Neural progenitor cell (in vitro differentiated cells): ENCODE data around the gene AMOTL2. TPM values are rescaled to one million over a fixed set of nuclear protein-coding genes. Genes with fewer than 3 reads are reported as not detected.

Experiments
- DNase-seq: peaks from one replicate; pipeline ENCODE4 v3.0.0-alpha.2; 2016; ENCODE audit warnings: low spot score
- H2AFZ ChIP-seq: fragments of 200-600 bp; sonication (generic); replicated peaks from 2 replicates; pipeline ENCODE4 v1.6.1; 2016; ENCODE audit warnings: antibody characterized with exemption
- H3F3A ChIP-seq: fragments of 200-600 bp; sonication (generic); 2 replicates; pipeline ENCODE4 v1.6.1; 2016; ENCODE audit warnings: antibody characterized with exemption, low read depth
- H3K27ac ChIP-seq: fragments of 200-600 bp; sonication (generic); 2 replicates; pipeline ENCODE4 v1.5.1; 2016; ENCODE audit warnings: mild to moderate bottlenecking
- H3K27me3 ChIP-seq: fragments of 200-600 bp; sonication (generic); 2 replicates; pipeline ENCODE4 v1.6.1; 2016; ENCODE audit warnings: mild to moderate bottlenecking, moderate library complexity
- H3K36me3 ChIP-seq: fragments of 200-600 bp; sonication (generic); 2 replicates; pipeline ENCODE4 v1.5.1; 2016
- H3K4me1 ChIP-seq: fragments of 200-600 bp; sonication (generic); 2 replicates; pipeline ENCODE4 v1.6.1; 2016; ENCODE audit warnings: mixed run types
- H3K4me2 ChIP-seq: fragments of 200-600 bp; sonication (generic); 2 replicates; pipeline ENCODE4 v1.6.1; 2016
- H3K4me3 ChIP-seq: fragments of 200-600 bp; sonication (generic); 2 replicates; pipeline ENCODE4 v1.5.1; 2016
- H3K79me2 ChIP-seq: fragments of 200-600 bp; sonication (generic); 2 replicates; pipeline ENCODE4 v1.6.1; 2016; ENCODE audit warnings: low read depth
- H3K9ac ChIP-seq: fragments of 200-600 bp; sonication (generic); 2 replicates; pipeline ENCODE4 v1.6.1; 2016
- H3K9me3 ChIP-seq: fragments of 200-600 bp; sonication (generic); 2 replicates; pipeline ENCODE4 v1.5.1; 2016; ENCODE audit warnings: low read depth
- H4K20me1 ChIP-seq: fragments of 200-600 bp; sonication (generic); 2 replicates; pipeline ENCODE4 v1.6.1; 2016; ENCODE audit warnings: low read depth
- H3K27ac Mint-ChIP-seq: 3 replicates; pipeline ENCODE4 v1.8.0; 2021; ENCODE audit warnings: mixed read lengths
- H3K27me3 Mint-ChIP-seq: 2 replicates; pipeline ENCODE4 v1.8.0; 2022; ENCODE audit warnings: low read depth, mild to moderate bottlenecking, inconsistent platforms, moderate library complexity, mixed read lengths; ENCODE audit not compliant: insufficient read depth
- H3K36me3 Mint-ChIP-seq: 3 replicates; pipeline ENCODE4 v1.8.0; 2021; ENCODE audit warnings: mixed read lengths
- H3K4me1 Mint-ChIP-seq: 3 replicates; pipeline ENCODE4 v1.8.0; 2021; ENCODE audit warnings: mixed read lengths
- H3K4me3 Mint-ChIP-seq: 3 replicates; pipeline ENCODE4 v1.8.0; 2021; ENCODE audit warnings: mild to moderate bottlenecking, moderate library complexity, mixed read lengths
- H3K9me3 Mint-ChIP-seq: 3 replicates; pipeline ENCODE4 v1.8.0; 2020; ENCODE audit warnings: mixed read lengths
- EZH2 ChIP-seq: fragments of 200-600 bp; sonication (generic); IDR thresholded peaks from 2 replicates; pipeline ENCODE4 v1.6.1; 2017; ENCODE audit warnings: antibody characterized with exemption, mild to moderate bottlenecking, moderate library complexity
- EZH2phosphoT487 ChIP-seq: fragments of 200-600 bp; sonication (generic); IDR thresholded peaks from 2 replicates; pipeline ENCODE4 v1.6.1; 2017; ENCODE audit warnings: antibody characterized with exemption
- total RNA-seq: library from RNA; depleted of rRNA; stranded (reverse); fragments of >200 nt; gene quantifications from 2 replicates; pipeline ENCODE4 v1.2.3, GENCODE V29; 2015; ENCODE audit warnings: low replicate concordance
- TF ChIP-seq, protein P1 (sequence below): fragments of 200-600 bp; sonication (generic); IDR thresholded peaks from 2 replicates; pipeline ENCODE4 v1.5.1; 2017; ENCODE audit warnings: antibody characterized with exemption, mild to moderate bottlenecking

Gene AMOTL2
- total RNA-seq, 1 donor from 2014 or later: 62.9 TPM

DNA sequence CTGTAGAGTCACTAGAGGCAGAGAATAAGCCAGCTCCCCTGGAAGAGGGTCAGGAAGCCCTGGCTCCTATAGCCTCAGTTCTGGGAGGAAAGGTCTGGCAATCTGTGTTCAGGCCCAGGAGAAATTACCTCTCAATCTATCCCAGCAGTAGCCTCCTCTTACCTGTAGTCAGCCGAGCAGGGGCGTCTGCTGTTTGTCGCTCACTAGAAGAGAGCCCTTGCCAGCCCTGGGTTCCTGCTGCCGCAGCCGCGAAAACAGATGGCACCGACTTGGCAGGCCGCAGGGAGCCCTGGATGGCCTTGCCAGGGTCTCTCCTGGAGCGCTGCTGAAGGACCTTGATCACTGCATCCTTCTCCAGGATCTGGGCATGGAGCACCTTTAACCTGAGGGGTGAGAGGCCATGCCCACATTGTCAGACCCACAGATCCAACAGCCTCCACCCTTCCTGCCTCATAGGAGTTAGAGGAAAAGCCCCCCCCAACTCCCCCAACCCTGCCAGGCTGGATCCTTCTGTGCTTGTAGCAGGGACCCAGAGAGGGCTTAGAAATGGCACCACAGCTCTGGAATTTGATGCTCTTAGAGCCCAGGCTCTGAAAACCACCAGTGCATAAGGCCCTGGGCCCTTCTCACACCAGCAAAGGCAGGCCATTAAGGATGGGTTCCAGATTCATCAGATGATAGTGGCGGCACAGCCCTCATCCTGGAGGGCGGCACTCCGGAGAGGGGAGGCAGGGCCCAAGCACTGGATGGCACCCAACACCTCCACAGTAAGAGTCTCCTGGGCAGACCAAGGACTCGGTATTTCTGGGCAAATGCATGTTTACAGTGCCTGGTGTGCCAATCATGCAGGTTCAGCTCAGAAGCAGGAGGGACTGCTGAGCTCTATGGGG lies 14.9 kb downstream of the AMOTL2 start:
- H3K9ac ChIP-seq: no peak overlapping the region
- Mint-ChIP-seq H3K9me3 (no peaks in the 10 kb centered on the region), H3K27me3 (peaks cover 6% of the 10 kb centered on the region), H3K4me3 (no peak overlapping the region), H3K4me1 (peaks cover 42% of the 10 kb centered on the region), H3K27ac (peak overlapping the region; percentile 77), H3K36me3 (peaks cover 44% of the 10 kb centered on the region)
- peaks cover 10% of the 10 kb centered on the region for H3K4me1 ChIP-seq
- no peak overlapping the region for H3K4me3 ChIP-seq
- no peak for DNase-seq
- peaks cover 97% of the 10 kb centered on the region for H4K20me1 ChIP-seq
- no peaks in the 10 kb centered on the region for H3K9me3 ChIP-seq
- H3K36me3 ChIP-seq: peaks cover 4% of the 10 kb centered on the region
- no peak overlapping the region for H2AFZ ChIP-seq
- H3F3A ChIP-seq: peaks cover 41% of the 10 kb centered on the region
- no peak overlapping the region for H3K27ac ChIP-seq
- TF ChIP-seq EZH2 (no peak), EZH2phosphoT487 (no peak)
- TF ChIP-seq, protein P1, sequence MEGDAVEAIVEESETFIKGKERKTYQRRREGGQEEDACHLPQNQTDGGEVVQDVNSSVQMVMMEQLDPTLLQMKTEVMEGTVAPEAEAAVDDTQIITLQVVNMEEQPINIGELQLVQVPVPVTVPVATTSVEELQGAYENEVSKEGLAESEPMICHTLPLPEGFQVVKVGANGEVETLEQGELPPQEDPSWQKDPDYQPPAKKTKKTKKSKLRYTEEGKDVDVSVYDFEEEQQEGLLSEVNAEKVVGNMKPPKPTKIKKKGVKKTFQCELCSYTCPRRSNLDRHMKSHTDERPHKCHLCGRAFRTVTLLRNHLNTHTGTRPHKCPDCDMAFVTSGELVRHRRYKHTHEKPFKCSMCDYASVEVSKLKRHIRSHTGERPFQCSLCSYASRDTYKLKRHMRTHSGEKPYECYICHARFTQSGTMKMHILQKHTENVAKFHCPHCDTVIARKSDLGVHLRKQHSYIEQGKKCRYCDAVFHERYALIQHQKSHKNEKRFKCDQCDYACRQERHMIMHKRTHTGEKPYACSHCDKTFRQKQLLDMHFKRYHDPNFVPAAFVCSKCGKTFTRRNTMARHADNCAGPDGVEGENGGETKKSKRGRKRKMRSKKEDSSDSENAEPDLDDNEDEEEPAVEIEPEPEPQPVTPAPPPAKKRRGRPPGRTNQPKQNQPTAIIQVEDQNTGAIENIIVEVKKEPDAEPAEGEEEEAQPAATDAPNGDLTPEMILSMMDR: no peak
- H3K79me2 ChIP-seq: peaks cover 27% of the 10 kb centered on the region
- H3K4me2 ChIP-seq: no peak overlapping the region
- no peaks in the 10 kb centered on the region for H3K27me3 ChIP-seq

DNA sequence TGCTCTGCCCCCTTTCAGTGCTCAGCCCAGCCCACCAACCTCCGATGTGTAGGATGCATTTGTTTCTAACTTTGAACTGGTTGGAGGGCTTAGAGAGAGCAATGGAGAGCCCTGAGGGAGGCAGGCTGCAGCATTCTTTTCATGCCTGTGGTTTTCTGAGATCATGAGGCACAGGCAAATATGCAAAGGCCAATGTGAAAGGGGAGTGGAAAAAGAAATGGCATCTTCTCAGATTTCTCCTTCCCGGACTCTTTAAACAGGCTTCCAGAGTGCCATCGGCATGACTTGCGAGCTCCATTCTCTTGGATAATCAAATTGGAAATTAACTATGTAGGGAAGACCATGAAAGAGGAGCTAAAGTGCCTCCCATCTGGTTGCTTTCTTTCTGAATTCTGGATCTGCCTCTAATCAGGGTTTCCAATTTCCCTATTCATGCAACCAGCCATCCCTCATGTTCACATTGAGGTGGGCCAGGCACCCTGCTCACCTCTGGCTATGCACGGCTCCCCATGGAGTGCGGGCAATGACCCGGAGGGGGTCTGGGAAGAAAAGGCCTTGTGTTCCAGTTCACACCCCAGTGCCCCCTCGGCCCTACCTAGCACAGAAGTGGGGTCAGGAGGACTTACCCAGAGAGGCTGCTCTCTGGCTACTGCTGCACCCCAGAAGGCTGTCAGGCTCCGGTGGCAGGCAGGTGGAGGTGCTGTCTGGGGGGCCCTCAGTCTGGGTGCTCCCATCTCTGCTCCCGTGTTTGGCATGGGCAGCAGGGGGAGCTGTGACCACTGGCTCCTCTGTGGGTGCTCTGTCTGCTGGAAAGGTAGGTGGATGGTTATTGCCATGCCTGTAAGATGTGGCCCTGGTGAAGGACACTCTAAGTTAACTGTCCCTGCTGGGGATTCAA lies 16.1 kb downstream of the AMOTL2 start:
- H3K27me3 ChIP-seq: no peaks in the 10 kb centered on the region
- H2AFZ ChIP-seq: no peak overlapping the region
- H3K4me1 Mint-ChIP-seq: peaks cover 32% of the 10 kb centered on the region
- no peak overlapping the region for H3K4me3 ChIP-seq
- no peak overlapping the region for H3K9ac ChIP-seq
- H3K36me3 Mint-ChIP-seq: peaks cover 42% of the 10 kb centered on the region
- peaks cover 49% of the 10 kb centered on the region for H3F3A ChIP-seq
- H3K36me3 ChIP-seq: peaks cover 4% of the 10 kb centered on the region
- no peaks in the 10 kb centered on the region for H3K9me3 Mint-ChIP-seq
- peaks cover 4% of the 10 kb centered on the region for H3K27me3 Mint-ChIP-seq
- TF ChIP-seq, protein P1: peak; percentile 40
- TF ChIP-seq EZH2: no peak
- no peaks in the 10 kb centered on the region for H3K9me3 ChIP-seq
- H3K79me2 ChIP-seq: peaks cover 20% of the 10 kb centered on the region
- peak overlapping the region; percentile 40 for H3K27ac ChIP-seq
- H4K20me1 ChIP-seq: peaks cover 88% of the 10 kb centered on the region
- no peak for DNase-seq
- H3K4me2 ChIP-seq: no peak overlapping the region
- H3K27ac Mint-ChIP-seq: peak overlapping the region; percentile 77
- H3K4me3 Mint-ChIP-seq: peak overlapping the region; percentile 8
- no peaks in the 10 kb centered on the region for H3K4me1 ChIP-seq

DNA sequence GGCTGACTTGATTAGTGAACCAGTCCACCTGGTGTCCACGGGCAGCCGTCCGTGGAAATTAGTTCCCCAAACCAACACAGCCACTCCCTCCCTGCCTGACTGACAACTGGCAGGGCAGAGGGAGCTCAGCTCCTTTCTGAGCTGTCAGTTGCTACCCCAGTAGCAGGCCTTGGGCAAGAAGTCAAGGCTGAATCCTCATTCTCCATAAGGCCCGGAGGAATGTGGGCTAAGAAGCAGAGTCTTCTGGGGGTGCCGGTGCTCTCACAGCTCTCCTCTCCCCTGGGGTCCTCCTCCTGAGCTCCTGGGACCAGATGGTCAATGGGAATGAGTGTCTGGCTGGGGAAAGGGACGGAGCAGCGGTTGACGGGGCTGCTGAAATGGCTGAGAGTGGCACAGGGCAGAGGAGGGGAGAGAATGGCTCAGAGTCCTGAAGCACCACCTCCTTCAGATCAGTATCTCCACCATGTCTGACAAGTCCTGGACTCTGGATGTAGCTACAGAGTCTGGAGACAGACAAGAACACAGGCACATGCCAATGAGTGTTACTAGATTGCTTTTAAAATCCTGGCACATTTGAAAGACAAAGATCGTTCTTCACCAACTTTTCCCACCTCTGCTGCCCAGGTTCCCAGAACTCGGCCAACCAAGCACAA lies 16.9 kb downstream of the AMOTL2 start:
- Histone ChIP-seq H3K9ac (no peak overlapping the region), H3K27ac (no peak overlapping the region), H3K4me3 (no peak overlapping the region), H4K20me1 (peaks cover 81% of the 10 kb centered on the region), H3K9me3 (no peaks in the 10 kb centered on the region), H3K4me1 (no peaks in the 10 kb centered on the region), H2AFZ (no peak overlapping the region), H3K27me3 (no peaks in the 10 kb centered on the region), H3K36me3 (peaks cover 4% of the 10 kb centered on the region), H3K4me2 (no peak overlapping the region), H3F3A (peaks cover 49% of the 10 kb centered on the region), H3K79me2 (peaks cover 12% of the 10 kb centered on the region)
- Mint-ChIP-seq H3K27ac (peak overlapping the region; percentile 58), H3K27me3 (peaks cover 4% of the 10 kb centered on the region), H3K4me3 (peak overlapping the region; percentile 8), H3K36me3 (peaks cover 46% of the 10 kb centered on the region), H3K9me3 (no peaks in the 10 kb centered on the region), H3K4me1 (peaks cover 29% of the 10 kb centered on the region)
- TF ChIP-seq EZH2phosphoT487 (no peak), EZH2 (no peak)
- TF ChIP-seq, protein P1: no peak
- no peak for DNase-seq
